Stomach (tissue), 9 donors: Measurements from ENCODE around the gene TLR1. TPM values are rescaled to one million over a fixed set of nuclear protein-coding genes. Genes with fewer than 3 reads are reported as not detected.

Source experiments
- DNase-seq, 2 donors: peaks; one replicate each; pipeline versions ENCODE4 v3.0.0 to v3.0.0-alpha.2; 2013 to 2019
- H3K27ac ChIP-seq, 5 donors: fragments of 200-600 bp in 4 of 5; sonication (generic) in 4 of 5; one replicate each; pipeline ENCODE4 v1.5.1; 2013 to 2019; ENCODE audit warnings: mild to moderate bottlenecking in 1 of 5, moderate library complexity in 1 of 5
- H3K27me3 ChIP-seq, 3 donors: fragments of 200-600 bp; sonication (generic); one replicate each; pipeline ENCODE4 v1.5.1; 2017 to 2019; ENCODE audit warnings: mixed run types in 1 of 3
- H3K36me3 ChIP-seq, 4 donors: fragments of 200-600 bp; sonication (generic); 1 replicate in 3 of 4; 2 replicates in 1 of 4; pipeline ENCODE4 v1.5.1; 2016 to 2019
- H3K4me1 ChIP-seq, 4 donors: fragments of 200-600 bp; sonication (generic); one replicate each; pipeline ENCODE4 v1.5.1; 2016 to 2019
- H3K4me3 ChIP-seq, 4 donors: fragments of 200-600 bp; sonication (generic) in 3 of 4; one replicate each; pipeline ENCODE4 v1.5.1; 2016 to 2019; ENCODE audit warnings: mild to moderate bottlenecking in 1 of 4
- H3K9me3 ChIP-seq, 4 donors: fragments of 200-600 bp; sonication (generic); one replicate each; pipeline ENCODE4 v1.5.1; 2016 to 2019
- EP300 ChIP-seq: sonication (generic); formaldehyde crosslinking; IDR thresholded peaks from one replicate; pipeline ENCODE4 v1.6.1; 2017; ENCODE audit warnings: antibody characterized with exemption
- POLR2A ChIP-seq, 4 donors: fragments of 450-650 bp; IDR thresholded peaks; one replicate each; pipeline ENCODE4 v1.6.1; 2016; ENCODE audit warnings: antibody characterized with exemption in 4 of 4, control low read depth in 2 of 4, mild to moderate bottlenecking in 1 of 4, moderate library complexity in 1 of 4
- POLR2AphosphoS5 ChIP-seq, 3 donors: sonication (generic); formaldehyde crosslinking; IDR thresholded peaks; one replicate each; pipeline ENCODE4 v1.6.1; 2016; ENCODE audit warnings: antibody characterized with exemption in 3 of 3
- WGBS, 5 donors: extraction: QIAGEN DNeasy Blood & Tissue Kit in 3 of 5; methylation state at CpG; one replicate each; pipeline versions ENCODE4 v1.1.5 to v1.1.7; 2013 to 2018; 5-methylcytosine and 5-hydroxymethylcytosine counted together
- intact Hi-C: fragments of 100-400 bp; cut with DNase I; formaldehyde crosslinking; loops from one replicate; pipeline ENCODE4 v1.15.1; 2023; ENCODE audit warnings: low total_unique reads
- polyA plus RNA-seq, 3 donors: library from polyadenylated mRNA; stranded (reverse); fragments of 200-250 nt; gene quantifications; one replicate each; pipeline ENCODE4 v1.2.3, GENCODE V29; 2013
- total RNA-seq, 5 donors: library from RNA; depleted of rRNA; stranded (reverse); fragments of >200 nt; gene quantifications; one replicate each; pipeline versions ENCODE4 v1.1.0 to v1.2.3, GENCODE V29; 2014 to 2016
- TF ChIP-seq, protein P1 (sequence below), 7 experiments: fragments of 450-650 bp in 4 of 7; fragments of 200-600 bp in 3 of 7; sonication (generic) in 3 of 7; IDR thresholded peaks; one replicate each; pipeline ENCODE4 v1.5.1; 2016 to 2019; ENCODE audit warnings: antibody characterized with exemption in 7 of 7, control low read depth in 2 of 7, mild to moderate bottlenecking in 1 of 7
- donor health status: healthy with polysubstance abuse.
- donor health status: Bipolar disorder and iron deficiency.
- donor health status: healthy.

Gene TLR1
- total and polyA plus RNA-seq, 8 donors: 1.2 to 37.4 (median 5.3) TPM; not detected in 1

DNA sequence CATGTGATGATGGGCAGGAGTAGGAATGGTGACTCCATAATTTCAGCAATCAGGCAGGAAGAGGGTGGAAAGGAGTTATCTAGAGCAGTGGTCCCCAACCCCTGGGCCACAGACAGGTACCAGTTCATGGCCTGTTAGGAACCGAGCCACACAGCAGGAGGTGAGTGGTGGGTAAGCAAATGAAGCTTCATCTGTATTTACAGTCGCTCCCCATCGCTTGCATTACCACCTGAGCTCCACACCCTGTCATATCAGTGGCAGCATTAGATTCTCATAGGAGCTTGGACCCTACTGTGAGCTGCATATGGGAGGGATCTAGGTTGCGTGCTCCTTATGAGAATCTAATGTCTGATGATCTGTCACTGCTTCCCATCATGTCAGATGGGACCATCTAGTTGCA is 20.4 kb downstream of the TLR1 start:
- Histone ChIP-seq H3K4me1 (peaks cover 0 to 23% (median 2%) of the 10 kb centered on the region in 4 donors), H3K4me3 (no peak overlapping the region), H3K27me3 (no peaks in the 10 kb centered on the region), H3K9me3 (no peaks in the 10 kb centered on the region), H3K27ac (no peak overlapping the region), H3K36me3 (no peaks in the 10 kb centered on the region)
- WGBS, 5 donors: 81 to 95% (median 90%) methylated on average over 4 of the region's 4 CpGs
- TF ChIP-seq EP300 (no peak), POLR2A (IDR thresholded peaks at IDR 0.05) (no peak), POLR2AphosphoS5 (IDR thresholded peaks at IDR 0.05) (no peak)
- TF ChIP-seq, protein P1, sequence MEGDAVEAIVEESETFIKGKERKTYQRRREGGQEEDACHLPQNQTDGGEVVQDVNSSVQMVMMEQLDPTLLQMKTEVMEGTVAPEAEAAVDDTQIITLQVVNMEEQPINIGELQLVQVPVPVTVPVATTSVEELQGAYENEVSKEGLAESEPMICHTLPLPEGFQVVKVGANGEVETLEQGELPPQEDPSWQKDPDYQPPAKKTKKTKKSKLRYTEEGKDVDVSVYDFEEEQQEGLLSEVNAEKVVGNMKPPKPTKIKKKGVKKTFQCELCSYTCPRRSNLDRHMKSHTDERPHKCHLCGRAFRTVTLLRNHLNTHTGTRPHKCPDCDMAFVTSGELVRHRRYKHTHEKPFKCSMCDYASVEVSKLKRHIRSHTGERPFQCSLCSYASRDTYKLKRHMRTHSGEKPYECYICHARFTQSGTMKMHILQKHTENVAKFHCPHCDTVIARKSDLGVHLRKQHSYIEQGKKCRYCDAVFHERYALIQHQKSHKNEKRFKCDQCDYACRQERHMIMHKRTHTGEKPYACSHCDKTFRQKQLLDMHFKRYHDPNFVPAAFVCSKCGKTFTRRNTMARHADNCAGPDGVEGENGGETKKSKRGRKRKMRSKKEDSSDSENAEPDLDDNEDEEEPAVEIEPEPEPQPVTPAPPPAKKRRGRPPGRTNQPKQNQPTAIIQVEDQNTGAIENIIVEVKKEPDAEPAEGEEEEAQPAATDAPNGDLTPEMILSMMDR (IDR thresholded peaks at IDR 0.05): no peak
- intact Hi-C loops: no loop called here
- DNase-seq: no peak

DNA sequence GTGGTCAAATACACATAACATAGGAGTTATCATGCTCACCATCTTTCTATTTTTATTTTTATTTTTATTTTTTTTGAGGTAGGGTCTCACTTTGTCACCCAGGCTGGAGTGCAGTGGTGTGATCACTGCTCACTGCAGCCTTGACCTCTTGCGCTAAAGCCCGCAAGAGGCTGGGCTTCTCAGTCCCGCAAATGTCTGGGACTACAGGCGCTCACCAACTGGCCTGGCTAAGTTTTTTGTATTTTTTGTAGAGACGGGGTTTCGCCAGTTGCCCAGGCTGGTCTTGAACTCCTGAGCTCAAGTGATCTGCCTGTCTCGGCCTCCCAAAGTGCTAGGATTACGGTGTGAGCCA is 21.5 kb downstream of the TLR1 start:
- H3K9me3 ChIP-seq: no peaks in the 10 kb centered on the region
- H3K27me3 ChIP-seq: no peaks in the 10 kb centered on the region
- TF ChIP-seq EP300 (no peak), POLR2AphosphoS5 (IDR thresholded peaks at IDR 0.05) (no peak)
- TF ChIP-seq, protein P1 (IDR thresholded peaks at IDR 0.05): no peak
- H3K27ac ChIP-seq: no peak overlapping the region
- no peak for DNase-seq
- WGBS, 5 donors: 81 to 88% (median 84%) methylated on average over 8 of the region's 8 CpGs
- H3K36me3 ChIP-seq: no peaks in the 10 kb centered on the region
- peaks cover 0 to 17% (median 0%) of the 10 kb centered on the region in 4 donors for H3K4me1 ChIP-seq
- H3K4me3 ChIP-seq: no peak overlapping the region
- intact Hi-C loops: no loop called here

DNA sequence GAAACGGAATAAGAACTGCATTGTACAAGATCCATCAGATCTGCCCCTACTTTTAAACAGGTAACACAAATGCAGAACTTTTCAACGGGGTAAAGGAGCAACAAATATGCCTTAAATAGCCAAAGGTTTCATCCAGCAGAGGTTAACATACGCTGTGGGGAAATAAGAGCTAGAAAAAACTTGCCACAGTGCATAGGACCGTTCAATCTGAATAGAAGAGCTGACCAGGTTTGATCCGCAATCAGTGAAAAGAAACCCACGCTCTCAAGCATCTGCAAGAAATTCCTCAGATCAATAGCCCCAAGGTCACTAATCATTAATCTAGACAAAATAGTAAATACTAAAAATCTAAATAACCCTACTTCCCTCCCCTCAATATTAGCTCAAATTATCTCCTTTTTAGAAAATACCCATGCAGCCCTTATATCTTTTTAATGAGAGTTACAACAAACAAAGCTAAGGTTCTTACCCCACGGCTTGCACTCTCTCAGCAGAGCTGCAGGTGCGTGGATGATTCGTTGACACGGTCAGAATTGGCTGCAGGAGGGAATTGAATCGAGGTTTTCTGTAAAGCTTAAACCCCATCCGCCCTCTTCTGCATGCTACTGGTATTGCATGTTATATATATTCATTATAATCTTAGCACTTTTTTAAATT is 22.0 kb downstream of the TLR1 start, which contains the start of gene TLR10:
Gene TLR10, minus strand, starts transcription at position 539 of the 657 bp plus-strand sequence. CDS start 7,400 bp downstream, outside the sequence.
- H3K27me3 ChIP-seq: no peaks in the 10 kb centered on the region
- no peaks in the 10 kb centered on the region for H3K9me3 ChIP-seq
- H3K27ac ChIP-seq: no peak within 1 kb of the TSS
- WGBS, 5 donors: 32 to 34% (median 33%) methylated on average over 12 of the region's 12 CpGs
- TF ChIP-seq, protein P1 (IDR thresholded peaks at IDR 0.05): peak in 5 of 7 experiments; percentile 47 to 72 (median 64)
- no peak for TF ChIP-seq POLR2AphosphoS5 (IDR thresholded peaks at IDR 0.05)
- no peak for TF ChIP-seq POLR2A (IDR thresholded peaks at IDR 0.05)
- peaks cover 0 to 12% (median 0%) of the 10 kb centered on the region in 4 donors for H3K4me1 ChIP-seq
- no peaks in the 10 kb centered on the region for H3K36me3 ChIP-seq
- DNase-seq: peak; percentile 36 to 81
- no peak within 1 kb of the TSS for H3K4me3 ChIP-seq
- intact Hi-C loops: no loop called here

DNA sequence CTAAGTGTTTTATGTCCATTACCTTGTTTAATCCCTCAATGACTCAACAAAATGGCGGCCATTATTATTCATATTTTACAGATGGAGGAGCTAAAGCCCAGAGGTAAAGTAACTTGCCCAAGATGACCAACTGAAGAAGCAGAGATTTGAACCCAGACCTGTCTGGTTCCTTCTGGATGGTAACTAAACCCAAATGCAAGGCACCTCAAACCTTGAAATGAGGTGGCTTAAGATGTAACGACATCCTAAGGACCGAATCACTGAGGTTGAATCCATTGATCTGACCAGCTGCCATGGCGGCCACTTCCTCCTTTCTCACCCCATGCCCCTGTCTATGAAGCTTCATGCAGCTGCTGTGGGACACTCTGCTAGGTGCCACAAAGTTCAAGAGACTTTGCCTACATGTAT is 22.7 kb downstream of the TLR1 start:
- DNase-seq: no peak
- no peaks in the 10 kb centered on the region for H3K36me3 ChIP-seq
- TF ChIP-seq POLR2AphosphoS5 (IDR thresholded peaks at IDR 0.05): no peak
- no peak for TF ChIP-seq EP300
- TF ChIP-seq POLR2A (IDR thresholded peaks at IDR 0.05): no peak
- TF ChIP-seq, protein P1 (IDR thresholded peaks at IDR 0.05): no peak
- H3K27ac ChIP-seq: no peak overlapping the region
- H3K9me3 ChIP-seq: no peaks in the 10 kb centered on the region
- H3K4me1 ChIP-seq: peaks cover 0 to 5% (median 0%) of the 10 kb centered on the region in 4 donors
- no peaks in the 10 kb centered on the region for H3K27me3 ChIP-seq
- H3K4me3 ChIP-seq: no peak overlapping the region
- intact Hi-C loops: no loop called here
- WGBS, 5 donors: 88 to 97% (median 92%) methylated on average over 4 of the region's 4 CpGs
